NCI-H524 (cell line): ENCODE results near the gene CORO2A.
"Not testable (repeated sequence)": the region's sequence is repeated elsewhere in the genome, so short reads cannot be mapped to it uniquely, and the experiment has no call there.

Experiments
- DNase-seq, 2 experiments: peaks; one replicate each; lab custom pipeline; 2025; lab: John Stamatoyannopoulos, UW

CORO2A gene

GRCh38 chr9:98117097-98117496 is 75.3 kb downstream of the CORO2A start:
- DNase-seq: not testable (repeated sequence)

- DNase-seq: no peak
These were observed 83.4 kb downstream of the CORO2A start for GRCh38 chr9:98109052-98109451.

DNA sequence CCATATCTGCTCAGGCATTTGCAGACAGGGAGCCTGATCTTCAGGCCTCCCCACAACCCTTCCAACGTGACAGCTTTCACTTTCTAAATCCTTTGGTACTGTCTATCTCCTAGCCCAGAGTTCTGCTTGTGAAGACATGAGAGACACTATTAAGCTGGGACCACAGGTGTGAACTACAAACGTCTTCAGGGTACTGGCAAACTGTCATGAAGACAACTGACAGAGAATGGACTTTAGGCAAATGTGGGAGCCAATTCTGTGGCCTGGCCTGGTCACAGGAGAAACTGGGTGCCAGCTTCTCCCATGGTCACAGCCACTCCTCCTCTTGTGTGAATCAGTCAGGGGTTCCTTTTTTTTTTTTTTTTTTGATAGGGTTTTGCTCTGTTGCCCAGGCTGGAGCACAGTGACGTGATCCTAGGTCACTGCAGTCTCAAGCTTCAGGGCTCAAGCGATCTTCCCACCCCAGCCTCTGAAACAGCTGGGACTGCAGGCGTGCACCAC is 83.9 kb downstream of the CORO2A start:
- DNase-seq: no peak

- no peak for DNase-seq
These were observed 84.5 kb downstream of the CORO2A start for GRCh38 chr9:98107926-98108325.

DNA sequence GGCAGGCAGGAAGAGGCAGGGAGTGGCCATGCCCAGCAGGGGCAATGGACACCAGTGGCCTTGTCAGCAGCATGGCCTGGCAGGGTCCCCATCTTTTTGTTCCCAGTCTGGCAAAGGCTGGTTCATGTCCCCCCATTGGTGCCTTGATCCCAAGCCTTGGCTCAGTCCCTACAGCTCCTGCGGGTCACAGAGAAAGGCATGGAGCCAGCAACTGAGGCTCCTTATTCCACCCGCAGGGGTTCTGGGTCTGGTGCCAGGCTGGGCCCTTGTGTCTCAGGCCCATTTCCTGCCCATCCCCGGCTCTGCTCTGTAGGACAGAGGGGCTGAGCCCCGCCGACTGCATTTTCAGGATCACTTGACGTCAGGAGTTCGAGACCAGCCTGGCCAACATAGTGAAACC is 87.4 kb downstream of the CORO2A start:
- DNase-seq: no peak

DNA sequence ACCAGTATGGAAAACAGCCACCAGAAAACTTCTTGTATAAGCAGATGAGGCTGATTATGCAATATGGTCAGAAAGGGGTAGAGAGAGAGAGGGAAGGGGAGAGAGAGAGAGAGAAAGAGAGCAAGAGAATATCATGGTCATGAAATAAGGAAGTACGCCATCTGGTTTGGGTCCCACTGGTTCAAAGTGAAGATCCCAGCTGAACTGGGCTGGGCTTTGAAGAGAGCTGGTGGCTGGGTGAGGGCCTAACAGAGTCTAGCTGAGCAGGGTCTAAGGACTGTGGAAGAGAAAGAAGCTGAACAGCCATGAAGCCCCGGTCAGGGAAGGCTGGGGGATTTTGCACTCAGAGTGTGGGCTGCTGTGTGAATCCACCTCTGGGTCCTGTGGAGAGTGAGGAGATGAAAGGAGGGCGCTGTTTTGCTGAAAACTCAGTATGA is 88.0 kb downstream of the CORO2A start:
- no peak for DNase-seq

- DNase-seq: peak in 1 of 2 experiments; percentile 27
These were observed 90.6 kb downstream of the CORO2A start for GRCh38 chr9:98101868-98102273.

GRCh38 chr9:98101416-98101815 is 91.0 kb downstream of the CORO2A start:
- DNase-seq: no peak

GRCh38 chr9:98100456-98100855 is 92.0 kb downstream of the CORO2A start:
- no peak for DNase-seq

GRCh38 chr9:98099898-98100297 is 92.5 kb downstream of the CORO2A start:
- no peak for DNase-seq

GRCh38 chr9:98099346-98099745 is 93.1 kb downstream of the CORO2A start:
- no peak for DNase-seq

DNA sequence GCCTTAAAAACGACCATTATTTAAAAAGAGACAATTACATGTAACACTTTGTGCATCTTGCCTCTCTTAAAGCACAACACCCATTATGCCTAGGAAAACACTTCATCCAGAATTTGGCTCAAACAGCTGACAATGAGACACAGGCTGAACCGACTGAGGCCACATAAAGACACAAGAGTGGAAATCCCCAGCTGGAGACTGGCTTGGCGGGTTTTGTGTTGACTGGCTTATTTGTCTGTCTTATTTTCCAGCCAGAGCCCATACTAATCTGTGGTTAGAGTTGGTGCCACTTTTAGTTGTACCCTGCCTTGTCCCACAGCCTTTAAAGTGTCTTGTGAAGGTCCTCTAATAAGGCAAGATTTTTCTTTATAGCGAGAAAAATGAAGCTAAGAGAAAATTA is 94.6 kb downstream of the CORO2A start:
- DNase-seq: no peak

- no peak for DNase-seq
These were observed 96.3 kb downstream of the CORO2A start for GRCh38 chr9:98096091-98096490.

- DNase-seq: no peak
These were observed 97.0 kb downstream of the CORO2A start for GRCh38 chr9:98095401-98095800.

DNA sequence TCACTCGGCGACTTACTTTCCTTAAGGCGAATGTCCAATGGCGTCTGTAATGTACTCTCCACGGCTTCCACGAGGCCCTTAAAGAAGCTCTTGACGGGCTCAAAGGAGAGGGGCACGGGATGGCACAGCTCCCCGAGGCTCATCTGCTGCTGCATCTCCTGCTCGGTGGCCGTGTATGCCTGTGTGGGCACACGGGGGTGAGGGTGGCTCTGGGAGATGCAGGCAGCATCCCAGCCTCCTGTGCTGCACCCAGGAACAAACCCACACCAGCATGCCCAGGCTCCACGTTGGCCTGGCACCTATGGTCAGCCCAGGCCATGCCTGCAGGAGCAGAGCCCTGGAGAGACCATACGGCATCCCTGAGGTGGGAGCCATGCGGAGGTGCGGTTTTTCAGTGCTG is 97.6 kb downstream of the CORO2A start:
- no peak for DNase-seq

- DNase-seq: no peak
These were observed 98.1 kb downstream of the CORO2A start for GRCh38 chr9:98094316-98094715.

DNA sequence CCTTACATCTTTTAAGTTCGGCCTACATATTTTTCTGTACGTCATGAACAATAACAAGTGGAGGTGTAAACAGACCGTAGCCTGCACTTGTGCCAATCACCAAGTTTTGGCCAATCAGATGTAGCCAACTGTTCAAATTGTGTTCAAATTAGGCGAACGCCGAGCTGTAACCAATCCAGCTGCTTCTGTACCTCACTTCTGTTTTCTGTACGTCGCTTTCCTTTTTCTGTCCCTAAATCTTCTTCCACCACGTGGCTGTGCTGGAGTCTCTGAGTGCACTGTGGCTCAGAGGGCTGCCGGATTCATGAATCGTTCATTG is 99.9 kb downstream of the CORO2A start:
- no peak for DNase-seq

DNA sequence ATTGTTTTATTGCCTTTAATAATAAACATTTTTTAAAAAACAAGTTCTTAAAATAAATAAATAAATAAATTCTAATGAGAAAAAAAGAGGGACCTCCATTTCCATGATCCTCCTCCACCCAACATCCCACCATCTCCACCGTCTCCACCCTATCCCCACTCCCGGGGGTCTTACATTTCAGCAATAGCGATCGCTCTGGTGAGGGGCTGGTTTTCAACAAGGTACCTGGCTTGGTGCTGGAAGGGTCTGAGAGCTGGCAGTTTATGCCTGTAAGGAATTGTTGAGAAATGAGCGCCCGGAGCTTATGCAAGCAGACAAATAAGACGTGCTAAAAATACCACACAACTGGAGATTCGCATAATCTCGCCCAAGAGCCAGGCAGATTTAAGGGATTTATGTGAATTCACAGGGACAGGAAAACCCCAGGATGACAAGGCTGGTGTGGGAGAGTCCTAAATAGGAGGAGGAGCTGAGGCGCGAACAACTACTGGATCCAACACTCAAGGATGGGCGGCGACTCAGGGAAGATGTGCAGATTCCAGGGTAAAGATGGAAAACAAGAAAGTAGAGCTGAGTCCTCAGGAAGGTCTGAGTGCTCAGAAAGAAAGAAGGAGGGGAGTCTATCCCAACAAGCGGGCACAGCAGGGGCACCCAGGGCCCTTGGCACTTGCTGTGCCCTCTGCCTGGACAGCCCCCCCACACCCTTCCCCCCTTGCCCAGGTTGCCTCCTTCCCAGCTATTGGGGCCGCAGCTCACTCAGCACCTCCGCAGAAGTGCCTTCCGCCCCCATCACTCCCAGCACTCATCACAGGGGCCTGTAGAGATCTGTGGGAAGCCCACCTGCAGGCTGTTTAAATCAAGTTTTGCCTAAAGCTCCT is 100.5 kb downstream of the CORO2A start:
- DNase-seq: no peak

GRCh38 chr9:98090674-98091073 is 101.8 kb downstream of the CORO2A start:
- not testable (repeated sequence) for DNase-seq

GRCh38 chr9:98087420-98088354 is 104.8 kb downstream of the CORO2A start:
- no peak for DNase-seq

DNA sequence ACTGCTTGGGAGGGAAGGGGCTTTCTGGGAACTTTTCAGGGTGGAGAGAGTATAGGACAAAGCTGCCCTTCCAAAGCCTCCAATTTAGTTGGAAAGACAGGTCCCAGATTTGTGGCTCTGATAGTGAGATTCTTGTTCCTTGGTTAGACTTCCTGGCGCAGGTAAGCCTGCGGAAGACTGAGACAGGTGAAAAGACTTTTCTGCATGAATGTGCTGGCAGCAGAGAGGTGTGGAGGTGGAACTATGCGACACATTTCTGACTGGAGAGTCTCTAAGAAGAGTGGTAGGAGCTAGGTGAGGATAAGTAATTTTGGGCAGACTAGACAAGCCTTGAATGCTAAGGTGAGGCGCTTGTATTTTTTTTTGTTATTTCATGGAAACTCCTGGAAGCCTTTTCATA is 106.0 kb downstream of the CORO2A start:
- no peak for DNase-seq

GRCh38 chr9:98085944-98086343 is 106.5 kb downstream of the CORO2A start:
- DNase-seq: peak; percentile 35 to 85

DNA sequence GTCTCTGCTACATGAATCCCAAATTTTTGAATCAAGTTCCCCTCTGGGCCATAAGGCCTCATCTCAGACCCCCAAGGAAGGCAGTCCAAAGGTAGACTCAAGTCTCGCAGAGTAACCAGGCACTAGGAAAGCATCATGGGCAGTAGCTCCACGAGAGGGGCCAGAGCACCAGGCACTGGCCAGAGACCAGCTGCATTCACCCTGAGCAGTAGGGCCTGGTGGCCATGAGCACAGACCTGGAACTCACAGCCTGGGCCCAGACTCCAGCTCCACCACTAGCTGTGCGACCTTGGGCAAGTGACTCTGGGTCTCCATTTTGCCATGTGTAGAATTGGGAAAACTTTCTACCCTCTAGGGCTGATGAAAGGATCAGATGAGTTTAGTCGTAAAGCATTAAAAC is 107.4 kb downstream of the CORO2A start:
- no peak for DNase-seq
